IMR-90 (cell line): Measurements from ENCODE around the gene ITSN2.

Experiments
- CTCF ChIP-seq: conservative IDR thresholded peaks from 2 replicates; pipeline ENCODE4 v1.5.1; 2012; ENCODE audit warnings: mild to moderate bottlenecking, low read depth, low read length, improper control_type of control experiment
- NFE2L2 ChIP-seq: fragments of 150-350 bp; IDR thresholded peaks from 2 replicates; pipeline ENCODE4 v1.6.1; 2016; ENCODE audit warnings: low read depth, mild to moderate bottlenecking, low read length
- POLR2A ChIP-seq: IDR thresholded peaks from 2 replicates; pipeline ENCODE4 v1.6.1; 2012; ENCODE audit warnings: mild to moderate bottlenecking, low read depth, low read length
- RAD21 ChIP-seq: IDR thresholded peaks from 2 replicates; pipeline ENCODE4 v1.6.1; 2012; ENCODE audit warnings: low read length, improper control_type of control experiment
- RCOR1 ChIP-seq: IDR thresholded peaks from 2 replicates; pipeline ENCODE4 v1.6.1; 2012; ENCODE audit warnings: mild to moderate bottlenecking, low read length, improper control_type of control experiment; ENCODE audit not compliant: insufficient replicate concordance

GRCh38 chr2:24204505-24204904 is 155.8 kb downstream of the ITSN2 start:
- TF ChIP-seq NFE2L2 = no peak
- no peak for TF ChIP-seq RAD21
- TF ChIP-seq RCOR1 = no peak
- no peak for TF ChIP-seq CTCF
- TF ChIP-seq POLR2A = no peak
